ENCODE results near the gene LRRC2. TPM values are rescaled to one million over a fixed set of nuclear protein-coding genes. Genes with fewer than 3 reads are reported as not detected.

Gene LRRC2
- total RNA-seq, 1 donor from 2014 or later: not detected

DNA sequence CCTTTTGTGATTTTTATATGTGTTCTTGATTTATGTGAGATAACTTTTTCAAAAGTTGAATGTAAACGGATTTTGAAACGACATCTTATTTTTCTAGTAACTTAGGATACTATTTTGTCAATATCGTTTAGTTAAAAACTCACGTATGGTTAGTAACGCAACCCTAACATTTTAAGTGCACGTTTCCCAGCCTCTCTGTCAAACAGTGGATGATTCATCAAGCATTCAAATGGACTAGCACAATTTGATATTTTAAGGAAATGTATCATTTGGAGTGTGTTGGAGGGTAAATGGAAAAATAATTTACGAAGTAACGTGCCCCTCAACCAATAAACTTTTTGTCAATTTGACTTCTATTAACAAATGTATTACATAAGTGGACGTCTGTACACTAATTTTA is 45.0 kb downstream of the LRRC2 start:
- Histone ChIP-seq H3K36me3 (no peaks in the 10 kb centered on the region), H3K4me1 (no peaks in the 10 kb centered on the region), H3K4me3 (no peak overlapping the region), H3K9me3 (ENCODE audit: low read depth) (no peaks in the 10 kb centered on the region), H3K79me2 (ENCODE audit: low read depth) (no peaks in the 10 kb centered on the region), H3K9ac (no peak overlapping the region), H3K4me2 (no peak overlapping the region), H4K20me1 (ENCODE audit: low read depth) (no peaks in the 10 kb centered on the region), H3K27me3 (no peaks in the 10 kb centered on the region), H2AFZ (replicated peaks) (no peak overlapping the region), H3K27ac (no peak overlapping the region), H3F3A (ENCODE audit: low read depth) (no peaks in the 10 kb centered on the region)
- Mint-ChIP-seq H3K27ac (no peak overlapping the region), H3K27me3 (ENCODE audit: insufficient read depth, low read depth) (no peaks in the 10 kb centered on the region), H3K36me3 (no peaks in the 10 kb centered on the region), H3K4me1 (no peaks in the 10 kb centered on the region), H3K4me3 (no peak overlapping the region), H3K9me3 (no peaks in the 10 kb centered on the region)
- DNase-seq (ENCODE audit: low spot score): no peak
- TF ChIP-seq EZH2 (IDR thresholded peaks at IDR 0.05) (no peak), EZH2phosphoT487 (IDR thresholded peaks at IDR 0.05) (no peak)
- TF ChIP-seq, protein P1, sequence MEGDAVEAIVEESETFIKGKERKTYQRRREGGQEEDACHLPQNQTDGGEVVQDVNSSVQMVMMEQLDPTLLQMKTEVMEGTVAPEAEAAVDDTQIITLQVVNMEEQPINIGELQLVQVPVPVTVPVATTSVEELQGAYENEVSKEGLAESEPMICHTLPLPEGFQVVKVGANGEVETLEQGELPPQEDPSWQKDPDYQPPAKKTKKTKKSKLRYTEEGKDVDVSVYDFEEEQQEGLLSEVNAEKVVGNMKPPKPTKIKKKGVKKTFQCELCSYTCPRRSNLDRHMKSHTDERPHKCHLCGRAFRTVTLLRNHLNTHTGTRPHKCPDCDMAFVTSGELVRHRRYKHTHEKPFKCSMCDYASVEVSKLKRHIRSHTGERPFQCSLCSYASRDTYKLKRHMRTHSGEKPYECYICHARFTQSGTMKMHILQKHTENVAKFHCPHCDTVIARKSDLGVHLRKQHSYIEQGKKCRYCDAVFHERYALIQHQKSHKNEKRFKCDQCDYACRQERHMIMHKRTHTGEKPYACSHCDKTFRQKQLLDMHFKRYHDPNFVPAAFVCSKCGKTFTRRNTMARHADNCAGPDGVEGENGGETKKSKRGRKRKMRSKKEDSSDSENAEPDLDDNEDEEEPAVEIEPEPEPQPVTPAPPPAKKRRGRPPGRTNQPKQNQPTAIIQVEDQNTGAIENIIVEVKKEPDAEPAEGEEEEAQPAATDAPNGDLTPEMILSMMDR (IDR thresholded peaks at IDR 0.05): no peak

DNA sequence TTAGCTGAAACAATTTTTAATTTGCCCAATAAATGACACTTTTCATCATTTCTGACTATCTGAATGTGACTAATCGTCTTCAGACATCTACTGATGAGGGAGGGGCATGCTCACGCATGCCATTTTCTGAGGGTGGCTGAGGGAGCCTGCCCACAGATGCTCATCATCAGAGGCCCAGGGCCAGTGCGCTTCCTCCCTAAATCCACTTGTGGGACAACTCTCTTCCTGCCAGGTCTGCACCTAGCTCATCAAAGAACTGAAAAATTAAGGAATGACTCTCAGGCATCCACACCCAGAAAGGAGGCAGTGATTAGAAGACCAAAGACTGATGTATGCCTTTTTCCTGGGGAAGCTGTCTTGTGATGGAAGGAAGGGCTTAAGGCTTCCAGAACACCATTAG is 45.6 kb downstream of the LRRC2 start:
- Histone ChIP-seq H3K9ac (no peak overlapping the region), H3K36me3 (no peaks in the 10 kb centered on the region), H3K79me2 (ENCODE audit: low read depth) (no peaks in the 10 kb centered on the region), H3K27me3 (no peaks in the 10 kb centered on the region), H3K27ac (no peak overlapping the region), H3K9me3 (ENCODE audit: low read depth) (no peaks in the 10 kb centered on the region), H3K4me2 (no peak overlapping the region), H4K20me1 (ENCODE audit: low read depth) (no peaks in the 10 kb centered on the region), H2AFZ (replicated peaks) (no peak overlapping the region), H3K4me3 (no peak overlapping the region), H3K4me1 (no peaks in the 10 kb centered on the region), H3F3A (ENCODE audit: low read depth) (no peaks in the 10 kb centered on the region)
- H3K36me3 Mint-ChIP-seq: no peaks in the 10 kb centered on the region
- H3K27ac Mint-ChIP-seq: no peak overlapping the region
- no peak overlapping the region for H3K4me3 Mint-ChIP-seq
- no peak for DNase-seq (ENCODE audit: low spot score)
- no peak for TF ChIP-seq EZH2phosphoT487 (IDR thresholded peaks at IDR 0.05)
- no peak for TF ChIP-seq EZH2 (IDR thresholded peaks at IDR 0.05)
- no peaks in the 10 kb centered on the region for H3K27me3 Mint-ChIP-seq (ENCODE audit: insufficient read depth, low read depth)
- H3K4me1 Mint-ChIP-seq: no peaks in the 10 kb centered on the region
- H3K9me3 Mint-ChIP-seq: no peaks in the 10 kb centered on the region

DNA sequence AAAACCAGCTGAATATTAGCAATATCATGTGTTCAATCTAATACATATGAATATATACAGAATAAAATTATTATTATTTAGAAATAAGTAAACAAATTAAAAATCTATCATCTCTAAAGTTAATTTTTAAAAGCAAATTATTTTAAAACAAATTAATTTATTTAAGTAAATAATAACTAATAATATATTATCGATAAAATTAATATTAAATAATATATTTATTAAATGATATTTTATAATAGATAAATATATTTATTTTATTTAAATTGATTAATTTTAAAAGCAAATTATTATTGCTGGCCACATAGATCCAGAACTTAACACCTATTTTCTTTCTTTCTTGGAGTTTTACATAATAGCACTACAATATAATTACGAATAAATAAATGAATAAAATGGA is 46.1 kb downstream of the LRRC2 start:
- no peak for TF ChIP-seq EZH2 (IDR thresholded peaks at IDR 0.05)
- TF ChIP-seq, protein P1 (IDR thresholded peaks at IDR 0.05): no peak
- TF ChIP-seq EZH2phosphoT487 (IDR thresholded peaks at IDR 0.05): no peak
- no peak overlapping the region for H3K4me3 ChIP-seq
- no peak overlapping the region for H3K27ac ChIP-seq
- Mint-ChIP-seq H3K4me3 (no peak overlapping the region), H3K4me1 (no peaks in the 10 kb centered on the region), H3K36me3 (no peaks in the 10 kb centered on the region), H3K27ac (no peak overlapping the region), H3K27me3 (ENCODE audit: insufficient read depth, low read depth) (no peaks in the 10 kb centered on the region), H3K9me3 (no peaks in the 10 kb centered on the region)
- no peaks in the 10 kb centered on the region for H3K36me3 ChIP-seq
- no peaks in the 10 kb centered on the region for H3K4me1 ChIP-seq
- H2AFZ ChIP-seq (replicated peaks): no peak overlapping the region
- no peaks in the 10 kb centered on the region for H3F3A ChIP-seq (ENCODE audit: low read depth)
- H3K79me2 ChIP-seq (ENCODE audit: low read depth): no peaks in the 10 kb centered on the region
- no peak overlapping the region for H3K4me2 ChIP-seq
- H3K27me3 ChIP-seq: no peaks in the 10 kb centered on the region
- H3K9me3 ChIP-seq (ENCODE audit: low read depth): no peaks in the 10 kb centered on the region
- DNase-seq (ENCODE audit: low spot score): no peak
- H3K9ac ChIP-seq: no peak overlapping the region
- H4K20me1 ChIP-seq (ENCODE audit: low read depth): no peaks in the 10 kb centered on the region

DNA sequence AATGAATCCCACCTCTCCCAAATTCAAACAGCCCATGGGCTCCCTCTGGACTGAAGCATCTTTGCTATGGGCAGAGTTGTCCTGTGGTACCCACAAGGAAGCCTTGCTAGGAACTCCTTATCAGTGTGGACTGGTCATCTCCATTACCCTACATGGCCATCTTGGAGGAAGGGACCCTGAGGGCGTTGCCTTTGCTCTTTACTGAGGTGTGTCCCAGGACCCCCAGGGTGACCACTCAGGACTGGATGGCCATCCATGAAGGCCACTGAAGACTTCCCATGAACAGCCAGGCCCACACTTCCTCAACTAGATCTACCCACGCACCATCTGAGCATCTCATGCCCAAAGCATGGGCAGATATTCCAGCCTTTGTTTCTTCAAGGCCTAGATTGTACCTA is 48.3 kb downstream of the LRRC2 start:
- Mint-ChIP-seq H3K36me3 (no peaks in the 10 kb centered on the region), H3K4me1 (no peaks in the 10 kb centered on the region), H3K9me3 (no peaks in the 10 kb centered on the region), H3K4me3 (no peak overlapping the region), H3K27ac (no peak overlapping the region), H3K27me3 (ENCODE audit: insufficient read depth, low read depth) (no peaks in the 10 kb centered on the region)
- H3K4me2 ChIP-seq: no peak overlapping the region
- DNase-seq (ENCODE audit: low spot score): no peak
- H4K20me1 ChIP-seq (ENCODE audit: low read depth): no peaks in the 10 kb centered on the region
- no peaks in the 10 kb centered on the region for H3K4me1 ChIP-seq
- no peaks in the 10 kb centered on the region for H3F3A ChIP-seq (ENCODE audit: low read depth)
- H3K9me3 ChIP-seq (ENCODE audit: low read depth): no peaks in the 10 kb centered on the region
- H3K79me2 ChIP-seq (ENCODE audit: low read depth): no peaks in the 10 kb centered on the region
- TF ChIP-seq EZH2 (IDR thresholded peaks at IDR 0.05): no peak
- TF ChIP-seq, protein P1 (IDR thresholded peaks at IDR 0.05): no peak
- TF ChIP-seq EZH2phosphoT487 (IDR thresholded peaks at IDR 0.05): no peak
- no peak overlapping the region for H3K9ac ChIP-seq
- H2AFZ ChIP-seq (replicated peaks): no peak overlapping the region
- no peak overlapping the region for H3K27ac ChIP-seq
- H3K4me3 ChIP-seq: no peak overlapping the region
- no peaks in the 10 kb centered on the region for H3K27me3 ChIP-seq
- no peaks in the 10 kb centered on the region for H3K36me3 ChIP-seq
